ENCODE results near the gene C19orf38.
"Not testable (repeated sequence)": the region's sequence is repeated elsewhere in the genome, so short reads cannot be mapped to it uniquely, and the experiment has no call there.

The C19orf38 gene

GRCh38 chr19:10872546-10873107 is 24.4 kb downstream of the C19orf38 start:
- DNase-seq: no peak

GRCh38 chr19:10874024-10874423 is 25.8 kb downstream of the C19orf38 start:
- no peak for DNase-seq

- peak in 29 of 51 donors; percentile 6 to 71 (median 32) for DNase-seq
Measured at GRCh38 chr19:10876459-10877240, 28.4 kb downstream of the C19orf38 start.

GRCh38 chr19:10877608-10878007 is 29.4 kb downstream of the C19orf38 start:
- DNase-seq: not testable (repeated sequence)

GRCh38 chr19:10878253-10878652 is 30.0 kb downstream of the C19orf38 start:
- DNase-seq: no peak

- no peak for DNase-seq
Measured at GRCh38 chr19:10881403-10882107, 33.3 kb downstream of the C19orf38 start.

GRCh38 chr19:10882108-10882457 is 33.9 kb downstream of the C19orf38 start:
- DNase-seq: no peak

- DNase-seq: no peak
Measured at GRCh38 chr19:10884274-10884673, 36.1 kb downstream of the C19orf38 start.

- DNase-seq: no peak
Measured at GRCh38 chr19:10885201-10886169, 37.3 kb downstream of the C19orf38 start.

GRCh38 chr19:10887616-10888367 is 39.6 kb downstream of the C19orf38 start:
- DNase-seq: peak in 2 of 51 donors; percentile 10 to 14

GRCh38 chr19:10888421-10888866 is 40.2 kb downstream of the C19orf38 start:
- peak in 3 of 51 donors; percentile 7 to 38 (median 12) for DNase-seq

- DNase-seq: no peak
Measured at GRCh38 chr19:10889880-10890279, 41.7 kb downstream of the C19orf38 start.

GRCh38 chr19:10891405-10892086 is 43.3 kb downstream of the C19orf38 start:
- DNase-seq: peak in 8 of 51 donors; percentile 9 to 38 (median 28)

- no peak for DNase-seq
Measured at GRCh38 chr19:10892256-10892655, 44.0 kb downstream of the C19orf38 start.

- DNase-seq: no peak
Measured at GRCh38 chr19:10894911-10895213, 46.6 kb downstream of the C19orf38 start.

GRCh38 chr19:10895363-10895762 is 47.1 kb downstream of the C19orf38 start:
- no peak for DNase-seq

GRCh38 chr19:10895920-10896319 is 47.7 kb downstream of the C19orf38 start:
- no peak for DNase-seq

GRCh38 chr19:10896851-10897526 is 48.8 kb downstream of the C19orf38 start:
- no peak for DNase-seq

- no peak for DNase-seq
Measured at GRCh38 chr19:10898633-10899032, 50.4 kb downstream of the C19orf38 start.

All from hypothalamus (tissue), 51 donors.